H9 (cell line): ENCODE data around the gene GNG3. TPM values are rescaled to one million over a fixed set of nuclear protein-coding genes. Genes with fewer than 3 reads are reported as not detected.

Experiments
- DNase-seq: peaks from one replicate; pipeline ENCODE4 v3.0.0-alpha.2; 2017
- H2AFZ ChIP-seq: one replicate; pipeline ENCODE4 v1.6.1; 2013; ENCODE audit warnings: mild to moderate bottlenecking, low read length, control low read depth, moderate library complexity
- H2AK5ac ChIP-seq: 2 replicates; pipeline ENCODE4 v1.6.1; 2013; ENCODE audit warnings: low read length, control low read depth, mixed read lengths; ENCODE audit not compliant: insufficient read length
- H2BK120ac ChIP-seq: one replicate; pipeline ENCODE4 v1.6.1; 2013; ENCODE audit warnings: low read depth, mild to moderate bottlenecking, low read length, control low read depth, inconsistent platforms; ENCODE audit not compliant: poor library complexity, severe bottlenecking
- H2BK12ac ChIP-seq: 2 replicates; pipeline ENCODE4 v1.6.1; 2013; ENCODE audit warnings: low read length, control low read depth, mixed read lengths, low read depth; ENCODE audit not compliant: insufficient read length
- H2BK15ac ChIP-seq: 2 replicates; pipeline ENCODE4 v1.6.1; 2013; ENCODE audit warnings: low read depth, low read length, control low read depth
- H2BK20ac ChIP-seq: one replicate; pipeline ENCODE4 v1.6.1; 2013; ENCODE audit warnings: low read depth, mild to moderate bottlenecking, low read length, control low read depth, inconsistent platforms; ENCODE audit not compliant: poor library complexity, severe bottlenecking
- H2BK5ac ChIP-seq: 2 replicates; pipeline ENCODE4 v1.6.1; 2013; ENCODE audit warnings: low read length, control low read depth, mixed read lengths; ENCODE audit not compliant: insufficient read length
- H3K14ac ChIP-seq: 2 replicates; pipeline ENCODE4 v1.6.1; 2013; ENCODE audit warnings: low read length, control low read depth; ENCODE audit not compliant: insufficient read depth
- H3K18ac ChIP-seq: 2 replicates; pipeline ENCODE4 v1.6.1; 2013; ENCODE audit warnings: low read depth, mild to moderate bottlenecking, mixed read lengths, low read length, control low read depth; ENCODE audit not compliant: insufficient read length
- H3K23ac ChIP-seq: 2 replicates; pipeline ENCODE4 v1.6.1; 2013; ENCODE audit warnings: low read length, control low read depth, mixed read lengths, low read depth; ENCODE audit not compliant: insufficient read length
- H3K23me2 ChIP-seq: 2 replicates; pipeline ENCODE4 v1.6.1; 2013; ENCODE audit warnings: low read depth, mild to moderate bottlenecking, mixed read lengths, low read length, control low read depth; ENCODE audit not compliant: insufficient read length, poor library complexity, severe bottlenecking
- H3K27ac ChIP-seq: 2 replicates; pipeline ENCODE4 v1.5.1; 2013; ENCODE audit warnings: low read length, control low read depth, mixed read lengths, low read depth; ENCODE audit not compliant: insufficient read length
- H3K27me3 ChIP-seq: 2 replicates; pipeline ENCODE4 v1.6.1; 2013; ENCODE audit warnings: low read length, control low read depth, inconsistent platforms; ENCODE audit not compliant: insufficient read depth
- H3K4ac ChIP-seq: 2 replicates; pipeline ENCODE4 v1.6.1; 2013; ENCODE audit warnings: low read depth, mild to moderate bottlenecking, control low read depth, inconsistent platforms, low read length, moderate library complexity
- H3K4me1 ChIP-seq: 2 replicates; pipeline ENCODE4 v1.6.1; 2013; ENCODE audit warnings: low read length, control low read depth, inconsistent platforms; ENCODE audit not compliant: insufficient read depth
- H3K4me2 ChIP-seq: 2 replicates; pipeline ENCODE4 v1.6.1; 2013; ENCODE audit warnings: low read length, control low read depth, mixed read lengths; ENCODE audit not compliant: insufficient read length, insufficient read depth
- H3K56ac ChIP-seq: 2 replicates; pipeline ENCODE4 v1.6.1; 2013; ENCODE audit warnings: low read depth, mild to moderate bottlenecking, mixed read lengths, low read length, control low read depth; ENCODE audit not compliant: insufficient read length
- H3K79me1 ChIP-seq: 2 replicates; pipeline ENCODE4 v1.6.1; 2013; ENCODE audit warnings: low read depth, mild to moderate bottlenecking, moderate library complexity, low read length, control low read depth, inconsistent platforms; ENCODE audit not compliant: insufficient read depth, poor library complexity, severe bottlenecking
- H3K79me2 ChIP-seq: 2 replicates; pipeline ENCODE4 v1.6.1; 2013; ENCODE audit warnings: low read length, control low read depth, inconsistent platforms; ENCODE audit not compliant: insufficient read depth
- H3K9ac ChIP-seq: 2 replicates; pipeline ENCODE4 v1.6.1; 2013; ENCODE audit warnings: low read length, control low read depth, mixed read lengths; ENCODE audit not compliant: insufficient read length; ENCODE audit errors: extremely low read depth
- H3K9me3 ChIP-seq: one replicate; pipeline ENCODE4 v1.6.1; 2013; ENCODE audit warnings: low read depth, low read length, inconsistent platforms; ENCODE audit not compliant: control insufficient read depth
- H3T11ph ChIP-seq: one replicate; pipeline ENCODE4 v1.6.1; 2013; ENCODE audit warnings: mild to moderate bottlenecking, low read length, control low read depth, inconsistent platforms
- H4K20me1 ChIP-seq: one replicate; pipeline ENCODE4 v1.6.1; 2013; ENCODE audit not compliant: control insufficient read depth, insufficient read length, insufficient read depth
- H4K5ac ChIP-seq: 2 replicates; pipeline ENCODE4 v1.6.1; 2013; ENCODE audit warnings: low read depth, mild to moderate bottlenecking, mixed read lengths, low read length, control low read depth; ENCODE audit not compliant: insufficient read length
- H4K8ac ChIP-seq: replicated peaks from 2 replicates; pipeline ENCODE4 v1.6.1; 2013; ENCODE audit warnings: low read length, control low read depth, mixed read lengths, low read depth; ENCODE audit not compliant: insufficient read length
- H4K91ac ChIP-seq: 2 replicates; pipeline ENCODE4 v1.6.1; 2013; ENCODE audit warnings: low read depth, mild to moderate bottlenecking, moderate library complexity, mixed read lengths, low read length, control low read depth; ENCODE audit not compliant: insufficient read length
- H3K27ac Mint-ChIP-seq, 3 experiments: 2 replicates in 2 of 3; 3 replicates in 1 of 3; pipeline ENCODE4 v1.8.0; 2020 to 2021; ENCODE audit warnings: mixed read lengths in 3 of 3, mild to moderate bottlenecking in 1 of 3, moderate library complexity in 1 of 3
- H3K27me3 Mint-ChIP-seq: 2 replicates; pipeline ENCODE4 v1.8.0; 2021; ENCODE audit warnings: low read depth, mild to moderate bottlenecking, moderate library complexity, mixed read lengths
- H3K36me3 Mint-ChIP-seq, 3 experiments: 2 replicates in 2 of 3; 3 replicates in 1 of 3; pipeline ENCODE4 v1.8.0; 2020 to 2021; ENCODE audit warnings: low read depth in 3 of 3, mixed read lengths in 3 of 3; ENCODE audit not compliant: insufficient read depth in 1 of 3
- H3K4me1 Mint-ChIP-seq, 2 experiments: 2 replicates each; pipeline ENCODE4 v1.8.0; 2020; ENCODE audit warnings: mixed read lengths in 2 of 2
- H3K4me3 Mint-ChIP-seq, 2 experiments: 2 replicates in 1 of 2; 3 replicates in 1 of 2; pipeline ENCODE4 v1.8.0; 2020 to 2021; ENCODE audit warnings: mild to moderate bottlenecking in 2 of 2, mixed read lengths in 2 of 2, moderate library complexity in 1 of 2
- H3K9me3 Mint-ChIP-seq, 2 experiments: 2 replicates in 1 of 2; 3 replicates in 1 of 2; pipeline ENCODE4 v1.8.0; 2020; ENCODE audit warnings: mild to moderate bottlenecking in 2 of 2, mixed read lengths in 2 of 2, moderate library complexity in 1 of 2
- WGBS: extraction: QIAGEN DNeasy Blood & Tissue Kit; methylation state at CpG from one replicate; pipeline ENCODE4 v1.1.7; 2013; ENCODE audit warnings: missing lambda C conversion rate, low lambda C conversion rate, mixed read lengths; ENCODE audit not compliant: insufficient read length; ENCODE audit errors: extremely low coverage; 5-methylcytosine and 5-hydroxymethylcytosine counted together
- total RNA-seq: library from RNA; stranded (reverse); gene quantifications from 2 replicates; pipeline ENCODE4 v1.2.1, GENCODE V29; 2021
- TF ChIP-seq, protein P1 (sequence below): fragments of 200-600 bp; sonication (generic); conservative IDR thresholded peaks from 3 replicates; pipeline ENCODE4 v1.8.0; 2021; ENCODE audit warnings: antibody characterized with exemption, mild to moderate bottlenecking

The GNG3 gene
- total RNA-seq, 1 experiment from 2014 or later = 3.2 TPM

- Histone ChIP-seq H2AFZ (no peak overlapping the region), H4K20me1 (no peaks in the 10 kb centered on the region), H3K4ac (no peak overlapping the region), H4K8ac (no peak overlapping the region), H3K56ac (no peak overlapping the region), H3K4me2 (no peak overlapping the region), H3K23me2 (peaks cover 8% of the 10 kb centered on the region), H4K91ac (no peak overlapping the region), H3K79me2 (no peaks in the 10 kb centered on the region), H3K27ac (no peak overlapping the region), H2BK12ac (no peak overlapping the region), H2BK15ac (no peak overlapping the region), H3K9me3 (no peaks in the 10 kb centered on the region), H2BK5ac (no peak overlapping the region), H3T11ph (no peak overlapping the region), H2BK120ac (no peak overlapping the region), H3K4me1 (no peaks in the 10 kb centered on the region), H3K79me1 (no peaks in the 10 kb centered on the region), H4K5ac (no peak overlapping the region), H3K9ac (no peak overlapping the region), H2BK20ac (no peak overlapping the region), H3K18ac (no peak overlapping the region), H2AK5ac (no peak overlapping the region), H3K14ac (no peak overlapping the region), H3K23ac (no peak overlapping the region), H3K27me3 (no peaks in the 10 kb centered on the region)
- Mint-ChIP-seq H3K9me3 (0 out of 5 replicates have a peak, but pooled peaks cover 0 to 2% of the 10 kb centered on the region in 2 experiments), H3K36me3 (peaks cover 17 to 49% (median 44%) of the 10 kb centered on the region in 3 experiments; a peak in 6 of 7 replicates), H3K4me3 (peak overlapping the region; percentile 85 to 92), H3K27ac (peak overlapping the region in 1 of 3 experiments; percentile 73; a peak in 1 of 7 replicates), H3K27me3 (no peaks in the 10 kb centered on the region), H3K4me1 (peaks cover 17 to 29% of the 10 kb centered on the region in 2 experiments)
- WGBS = no CpG with 5 or more reads among the region's 6 CpGs
- DNase-seq = no peak
- TF ChIP-seq, protein P1, sequence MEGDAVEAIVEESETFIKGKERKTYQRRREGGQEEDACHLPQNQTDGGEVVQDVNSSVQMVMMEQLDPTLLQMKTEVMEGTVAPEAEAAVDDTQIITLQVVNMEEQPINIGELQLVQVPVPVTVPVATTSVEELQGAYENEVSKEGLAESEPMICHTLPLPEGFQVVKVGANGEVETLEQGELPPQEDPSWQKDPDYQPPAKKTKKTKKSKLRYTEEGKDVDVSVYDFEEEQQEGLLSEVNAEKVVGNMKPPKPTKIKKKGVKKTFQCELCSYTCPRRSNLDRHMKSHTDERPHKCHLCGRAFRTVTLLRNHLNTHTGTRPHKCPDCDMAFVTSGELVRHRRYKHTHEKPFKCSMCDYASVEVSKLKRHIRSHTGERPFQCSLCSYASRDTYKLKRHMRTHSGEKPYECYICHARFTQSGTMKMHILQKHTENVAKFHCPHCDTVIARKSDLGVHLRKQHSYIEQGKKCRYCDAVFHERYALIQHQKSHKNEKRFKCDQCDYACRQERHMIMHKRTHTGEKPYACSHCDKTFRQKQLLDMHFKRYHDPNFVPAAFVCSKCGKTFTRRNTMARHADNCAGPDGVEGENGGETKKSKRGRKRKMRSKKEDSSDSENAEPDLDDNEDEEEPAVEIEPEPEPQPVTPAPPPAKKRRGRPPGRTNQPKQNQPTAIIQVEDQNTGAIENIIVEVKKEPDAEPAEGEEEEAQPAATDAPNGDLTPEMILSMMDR = no peak
These were observed 30.3 kb upstream of the GNG3 start for GRCh38 chr11:62677156-62677555.
